Measurements from ENCODE around the gene NDEL1. TPM values are rescaled to one million over a fixed set of nuclear protein-coding genes. Genes with fewer than 3 reads are reported as not detected.

Gene NDEL1
- total RNA-seq, 1 donor from 2014 or later = 74.1 TPM

- Histone ChIP-seq H3K27ac (no peak overlapping the region), H3K36me3 (peaks cover 97% of the 10 kb centered on the region), H3K9me3 (no peaks in the 10 kb centered on the region), H3K27me3 (ENCODE audit: low read depth) (no peaks in the 10 kb centered on the region), H3K4me3 (no peak overlapping the region), H3K4me1 (peaks cover 11% of the 10 kb centered on the region)
- intact Hi-C loops (cut with DNase I) = no loop called here
- TF ChIP-seq CTCF (IDR thresholded peaks at IDR 0.05) = no peak
- DNase-seq = no peak
- peak; percentile 6 to 36 for ATAC-seq
Observed at GRCh38 chr17:8479431-8479947, 43.8 kb downstream of the NDEL1 start.

DNA sequence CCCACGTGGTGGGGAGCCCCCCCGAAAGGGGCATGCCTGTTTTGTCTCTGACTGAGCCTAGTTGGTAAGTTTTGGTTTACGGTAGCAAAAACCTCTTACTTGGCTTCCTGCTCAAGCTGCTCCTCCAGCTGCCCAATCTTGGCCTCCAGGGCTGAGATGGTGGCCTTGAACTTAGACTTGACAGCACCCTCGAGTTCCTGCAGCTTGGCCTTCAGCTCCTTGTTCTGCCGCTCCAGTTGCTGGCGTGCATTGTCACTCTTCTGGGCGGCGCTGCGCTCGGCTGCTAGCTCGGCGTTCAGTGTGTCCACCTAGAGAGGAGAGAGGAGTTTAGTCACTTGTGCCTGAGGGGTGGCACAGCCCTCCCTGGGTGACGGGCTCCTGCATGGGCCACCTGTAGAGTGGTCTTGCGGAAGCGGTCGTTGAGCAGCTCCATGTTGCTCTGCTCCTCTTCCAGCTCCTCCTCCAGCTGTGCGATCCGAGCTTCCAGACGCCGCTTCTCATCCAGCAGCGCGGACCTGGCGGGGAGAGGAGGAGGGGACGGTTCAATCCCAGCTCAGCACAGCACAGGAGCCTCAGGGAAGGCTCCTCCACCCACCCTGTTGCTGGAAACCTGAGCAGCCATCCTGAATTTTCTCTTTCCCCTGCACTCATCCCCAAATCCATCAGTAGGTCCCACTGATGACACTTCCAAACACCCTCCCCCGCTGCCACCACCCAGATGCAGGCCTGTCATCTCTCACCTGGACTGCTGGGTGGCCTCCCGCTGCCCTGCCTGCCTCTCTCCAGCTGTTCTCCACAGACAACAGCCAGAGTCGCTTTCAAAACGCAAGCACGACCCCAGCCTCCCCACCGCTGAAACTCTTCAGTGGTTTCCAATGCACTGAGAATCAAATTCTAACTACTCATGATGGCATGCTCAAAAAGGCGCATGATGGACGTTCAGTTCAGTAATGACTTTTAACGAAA lies 44.6 kb downstream of the NDEL1 start:
- DNase-seq (no peak), ATAC-seq (no peak)
- Histone ChIP-seq H3K4me3 (no peak overlapping the region), H3K4me1 (peaks cover 11% of the 10 kb centered on the region), H3K9me3 (no peaks in the 10 kb centered on the region), H3K36me3 (peaks cover 93% of the 10 kb centered on the region), H3K27ac (no peak overlapping the region), H3K27me3 (ENCODE audit: low read depth) (no peaks in the 10 kb centered on the region)
- no peak for TF ChIP-seq CTCF (IDR thresholded peaks at IDR 0.05)
- intact Hi-C loops (cut with DNase I) = no loop called here

DNA sequence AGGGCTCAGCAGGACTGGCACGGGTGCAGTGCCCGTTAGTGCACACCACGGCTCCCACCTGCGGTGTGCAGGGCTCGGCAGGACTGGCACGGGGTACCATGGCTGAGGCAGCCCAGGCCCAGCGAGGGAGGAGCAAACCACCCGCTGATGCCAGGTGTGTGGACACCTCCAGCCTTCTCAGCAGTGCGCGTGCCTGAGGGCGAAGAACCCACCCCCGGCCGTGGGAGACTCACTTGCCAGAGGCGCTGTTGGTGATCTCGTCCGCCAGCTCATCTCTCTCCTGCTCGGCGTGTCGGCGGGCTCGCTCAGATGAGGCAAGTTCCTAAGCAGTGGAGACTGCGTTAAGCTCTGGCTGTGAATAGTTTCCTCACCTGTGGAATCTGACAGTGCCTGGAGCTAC lies 45.4 kb downstream of the NDEL1 start:
- Histone ChIP-seq H3K27me3 (ENCODE audit: low read depth) (no peaks in the 10 kb centered on the region), H3K4me1 (peaks cover 11% of the 10 kb centered on the region), H3K4me3 (no peak overlapping the region), H3K27ac (no peak overlapping the region), H3K36me3 (peaks cover 85% of the 10 kb centered on the region), H3K9me3 (no peaks in the 10 kb centered on the region)
- DNase-seq (no peak), ATAC-seq (no peak)
- intact Hi-C loops (cut with DNase I) = no loop called here
- TF ChIP-seq CTCF (IDR thresholded peaks at IDR 0.05) = no peak

- H3K9me3 ChIP-seq = no peaks in the 10 kb centered on the region
- intact Hi-C loops (cut with DNase I) = no loop called here
- ATAC-seq = no peak
- peaks cover 11% of the 10 kb centered on the region for H3K4me1 ChIP-seq
- no peak for DNase-seq
- H3K27me3 ChIP-seq (ENCODE audit: low read depth) = no peaks in the 10 kb centered on the region
- H3K36me3 ChIP-seq = peaks cover 79% of the 10 kb centered on the region
- H3K27ac ChIP-seq = no peak overlapping the region
- no peak for TF ChIP-seq CTCF (IDR thresholded peaks at IDR 0.05)
- no peak overlapping the region for H3K4me3 ChIP-seq
Observed at GRCh38 chr17:8481703-8482102, 46.0 kb downstream of the NDEL1 start.

DNA sequence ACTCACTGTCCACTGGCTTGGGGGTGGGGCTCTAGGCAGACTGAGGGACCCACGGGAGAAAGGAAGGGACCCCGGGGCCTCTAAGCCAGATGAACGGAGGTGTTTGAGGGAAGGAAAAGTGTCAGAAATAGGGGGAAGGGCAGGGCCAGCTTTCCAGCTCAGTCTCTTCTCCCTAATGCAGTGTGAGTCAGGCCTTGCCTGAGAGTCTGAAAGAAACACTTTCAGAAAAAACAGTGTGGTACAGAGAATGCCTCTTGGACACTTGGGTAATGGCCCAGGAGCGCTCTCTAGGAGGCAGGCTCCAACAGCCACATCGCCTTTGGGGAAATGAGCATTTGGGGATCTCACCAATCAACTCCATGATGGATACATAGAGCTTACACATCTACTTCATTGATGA lies 46.9 kb downstream of the NDEL1 start:
- Histone ChIP-seq H3K4me3 (no peak overlapping the region), H3K36me3 (peaks cover 80% of the 10 kb centered on the region), H3K9me3 (no peaks in the 10 kb centered on the region), H3K27ac (no peak overlapping the region), H3K4me1 (peaks cover 11% of the 10 kb centered on the region), H3K27me3 (ENCODE audit: low read depth) (no peaks in the 10 kb centered on the region)
- no peak for DNase-seq
- no peak for ATAC-seq
- intact Hi-C loops (cut with DNase I) = no loop called here
- TF ChIP-seq CTCF (IDR thresholded peaks at IDR 0.05) = no peak

Data from lower lobe of right lung (tissue), 2 donors.